HepG2 (cell line): ENCODE data around the gene PDZD2. TPM values are rescaled to one million over a fixed set of nuclear protein-coding genes. Genes with fewer than 3 reads are reported as not detected.

Experiments used
- BCLAF1 ChIP-seq: fragments of 450-650 bp; IDR thresholded peaks from 2 replicates; pipeline ENCODE4 v1.6.1; 2017; ENCODE audit warnings: mild to moderate bottlenecking
- E2F5 ChIP-seq: sonication (generic); formaldehyde crosslinking; conservative IDR thresholded peaks from 2 replicates; pipeline ENCODE4 v1.4.0; 2020; ENCODE audit warnings: missing genetic modification reagents
- HCFC1 ChIP-seq: fragments of 150-350 bp; IDR thresholded peaks from 2 replicates; pipeline ENCODE4 v1.6.1; 2014; ENCODE audit warnings: low read depth, low read length
- KDM2A ChIP-seq: sonication (generic); formaldehyde crosslinking; IDR thresholded peaks from 2 replicates; pipeline ENCODE4 v1.4.0; 2020; ENCODE audit warnings: low read depth, missing genetic modification reagents, borderline replicate concordance
- LCORL ChIP-seq, 2 experiments: fragments of 450-650 bp in 1 of 2; sonication (generic) in 1 of 2; formaldehyde crosslinking in 1 of 2; IDR thresholded peaks; 2 replicates each; pipeline versions ENCODE4 v1.5.0 to v1.6.1; 2017 to 2020; ENCODE audit warnings: antibody characterized with exemption in 1 of 2, missing genetic modification reagents in 1 of 2
- PAX8 ChIP-seq: sonication (generic); formaldehyde crosslinking; IDR thresholded peaks from 2 replicates; pipeline ENCODE4 v1.8.0; 2022; ENCODE audit warnings: mild to moderate bottlenecking, missing genetic modification reagents, borderline replicate concordance
- POLR2G ChIP-seq: fragments of 200-400 bp; formaldehyde crosslinking; IDR thresholded peaks from 2 replicates; pipeline ENCODE4 v1.6.1; 2018; ENCODE audit warnings: mild to moderate bottlenecking, low read depth, low read length, moderate library complexity
- RBM22 ChIP-seq: fragments of 200-400 bp; formaldehyde crosslinking; optimal IDR thresholded peaks from 2 replicates; pipeline ENCODE3; 2017; ENCODE audit warnings: mild to moderate bottlenecking, low read length, moderate library complexity
- RNF2 ChIP-seq: fragments of 450-650 bp; conservative IDR thresholded peaks from 2 replicates; pipeline ENCODE4 v1.6.1; 2016; ENCODE audit warnings: low read depth
- RORA ChIP-seq: sonication (generic); formaldehyde crosslinking; IDR thresholded peaks from 2 replicates; pipeline ENCODE4 v1.5.0; 2020; ENCODE audit warnings: mild to moderate bottlenecking, missing genetic modification reagents, moderate library complexity
- TEAD3 ChIP-seq: optimal IDR thresholded peaks from 2 replicates; pipeline ENCODE3; 2016; ENCODE audit warnings: borderline replicate concordance
- THAP9 ChIP-seq: sonication (generic); formaldehyde crosslinking; IDR thresholded peaks from 2 replicates; pipeline ENCODE4; 2020; ENCODE audit warnings: missing genetic modification reagents, mild to moderate bottlenecking, borderline replicate concordance
- ZNF224 ChIP-seq: sonication (generic); formaldehyde crosslinking; IDR thresholded peaks from 2 replicates; pipeline ENCODE4 v1.5.0; 2020; ENCODE audit warnings: mild to moderate bottlenecking, missing genetic modification reagents
- ZNF580 ChIP-seq: IDR thresholded peaks from 2 replicates; pipeline ENCODE4 v1.6.1; 2016; ENCODE audit warnings: low read depth, borderline replicate concordance
- polyA plus RNA-seq, 8 experiments: library from polyadenylated mRNA; depleted of rRNA in 3 of 8; stranded (reverse) in 7 of 8; unstranded in 1 of 8; fragments of >200 nt; fragmentation: Illumina TruSeq in 4 of 8; extraction: Trizol in 4 of 8; gene quantifications; 2 replicates each; pipeline versions ENCODE4 v1.2.1 to v1.2.3, GENCODE V29; 2011 to 2016; ENCODE audit warnings: low read depth in 4 of 8, missing spikeins in 1 of 8, mixed read lengths in 1 of 8; ENCODE audit not compliant: insufficient read depth in 1 of 8
- total RNA-seq, 5 experiments: library from RNA; depleted of rRNA; stranded (reverse); fragments of >200 nt; fragmentation: Illumina TruSeq; extraction: Trizol; gene quantifications; 2 replicates each; pipeline ENCODE4 v1.2.3, GENCODE V29; 2016; ENCODE audit warnings: low read depth in 1 of 5

Gene PDZD2
- total and polyA plus RNA-seq, 2 of the 13 experiments (the other 11 are each of a cell fraction or from before 2014, with no cell fraction given) = 0.04 TPM; not detected in 1

GRCh38 chr5:32089146-32090000 lies 450.4 kb downstream of the PDZD2 start (continued):
- TF ChIP-seq RORA (CRISPR knock-in tag) = no peak
- 0 out of 2 replicates have a peak, but pooled peaks have one; percentile 16 for TF ChIP-seq POLR2G
- no peak for TF ChIP-seq ZNF224
- no peak for TF ChIP-seq ZNF580 (CRISPR knock-in tag)
- TF ChIP-seq KDM2A (CRISPR knock-in tag) = 0 out of 2 replicates have a peak, but pooled peaks have one; percentile 26
- TF ChIP-seq HCFC1 = no peak
- no peak for TF ChIP-seq RBM22
- no peak for TF ChIP-seq TEAD3 (CRISPR knock-in tag)
- TF ChIP-seq PAX8 (CRISPR knock-in tag) = no peak
- TF ChIP-seq BCLAF1 = no peak
- TF ChIP-seq LCORL (IDR thresholded peaks at IDR 0.05) = no peak
- no peak for TF ChIP-seq LCORL (CRISPR knock-in tag; IDR thresholded peaks at IDR 0.05)
- TF ChIP-seq E2F5 (CRISPR knock-in tag) = no peak
- no peak for TF ChIP-seq RNF2
- TF ChIP-seq THAP9 (CRISPR knock-in tag) = no peak
- TF ChIP-seq, all 625 proteins: peak for 6
